ENCODE measurements around the gene TTC12.

Gene TTC12

GRCh38 chr11:113316256-113316655 is 1.9 kb downstream of the TTC12 start:
- no peak overlapping the region for H2AK5ac ChIP-seq (ENCODE audit: low read length, severe bottlenecking)
- DNase-seq: no peak
- no peak overlapping the region for H2AFZ ChIP-seq (ENCODE audit: low read depth, low read length)
- no peak overlapping the region for H4K8ac ChIP-seq (ENCODE audit: low read length)
- no peak overlapping the region for H3K27ac ChIP-seq (ENCODE audit: low read length, poor library complexity, severe bottlenecking)
- H3K27me3 ChIP-seq (ENCODE audit: control insufficient read depth in 1 of 2, insufficient read depth in 1 of 2, low read length in 2 of 2): no peaks in the 10 kb centered on the region
- H3K36me3 ChIP-seq (ENCODE audit: control insufficient read depth in 1 of 2, insufficient read depth in 2 of 2, low read depth in 1 of 2, low read length in 2 of 2): peaks cover 8 to 25% of the 10 kb centered on the region in 2 experiments
- peaks cover 6% of the 10 kb centered on the region for H3K4me1 ChIP-seq (ENCODE audit: control insufficient read depth, insufficient read depth, low read depth, low read length)
- no peak overlapping the region for H2BK5ac ChIP-seq (ENCODE audit: low read depth, low read length, poor library complexity, severe bottlenecking)
- no peaks in the 10 kb centered on the region for H3K9me3 ChIP-seq (ENCODE audit: control insufficient read depth, low read length)
- 100% methylated on average over 1 of the region's 1 CpG for WGBS
- H3K14ac ChIP-seq (ENCODE audit: low read length in 2 of 2): no peak overlapping the region
- H3K9ac ChIP-seq (ENCODE audit: low read length): no peak overlapping the region
- H3K4me3 ChIP-seq (ENCODE audit: insufficient read depth in 1 of 2, low read depth in 1 of 2, low read length in 2 of 2): no peak overlapping the region
- no peak overlapping the region for H3K4ac ChIP-seq (ENCODE audit: low read depth in 1 of 2, low read length in 2 of 2)
- no peak overlapping the region for H3K4me2 ChIP-seq (ENCODE audit: low read length, poor library complexity, severe bottlenecking)
- no peak overlapping the region for H3K23ac ChIP-seq (ENCODE audit: low read length in 2 of 2)
- H2BK15ac ChIP-seq (ENCODE audit: low read depth, poor library complexity, severe bottlenecking): no peak overlapping the region
- H2BK120ac ChIP-seq (ENCODE audit: low read depth, low read length): no peak overlapping the region
- H2BK12ac ChIP-seq (ENCODE audit: low read length in 2 of 2): no peak overlapping the region
- no peak overlapping the region for H3K18ac ChIP-seq (ENCODE audit: low read depth in 1 of 2, low read length in 2 of 2)
- H4K91ac ChIP-seq (ENCODE audit: low read length): no peak overlapping the region
- peaks cover 12% of the 10 kb centered on the region for H3K79me1 ChIP-seq (replicated peaks; ENCODE audit: low read length, poor library complexity, severe bottlenecking)

DNA sequence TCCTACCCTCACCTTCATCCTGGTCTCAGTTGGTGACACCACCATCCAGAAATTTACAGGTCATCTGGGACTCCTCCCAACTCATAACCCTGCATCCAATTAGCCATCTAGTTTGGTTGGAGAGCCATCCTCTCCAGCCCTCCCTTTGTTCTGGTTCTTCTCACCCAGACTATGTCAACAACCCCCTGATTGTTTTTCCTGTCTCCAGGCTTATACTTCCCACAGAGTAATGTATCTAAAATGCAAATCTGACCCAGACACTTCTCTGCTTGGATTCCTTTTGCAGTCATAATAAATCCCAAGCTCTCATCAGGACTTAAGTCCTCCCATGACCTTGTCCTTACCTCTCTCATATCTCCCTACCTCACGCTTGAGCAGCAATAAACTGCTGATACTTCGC is 3.0 kb downstream of the TTC12 start:
- Histone ChIP-seq H3K18ac (ENCODE audit: low read depth in 1 of 2, low read length in 2 of 2) (no peak overlapping the region), H2BK15ac (ENCODE audit: low read depth, poor library complexity, severe bottlenecking) (no peak overlapping the region), H3K4me1 (ENCODE audit: control insufficient read depth, insufficient read depth, low read depth, low read length) (peaks cover 3% of the 10 kb centered on the region), H3K27ac (ENCODE audit: low read length, poor library complexity, severe bottlenecking) (no peak overlapping the region), H2BK120ac (ENCODE audit: low read depth, low read length) (no peak overlapping the region), H3K23ac (ENCODE audit: low read length in 2 of 2) (no peak overlapping the region), H4K8ac (ENCODE audit: low read length) (no peak overlapping the region), H3K14ac (ENCODE audit: low read length in 2 of 2) (no peak overlapping the region), H2AK5ac (ENCODE audit: low read length, severe bottlenecking) (no peak overlapping the region), H3K79me1 (replicated peaks; ENCODE audit: low read length, poor library complexity, severe bottlenecking) (peaks cover 15% of the 10 kb centered on the region), H3K4me3 (ENCODE audit: insufficient read depth in 1 of 2, low read depth in 1 of 2, low read length in 2 of 2) (no peak overlapping the region), H2BK5ac (ENCODE audit: low read depth, low read length, poor library complexity, severe bottlenecking) (no peak overlapping the region), H2BK12ac (ENCODE audit: low read length in 2 of 2) (no peak overlapping the region), H2AFZ (ENCODE audit: low read depth, low read length) (no peak overlapping the region), H3K27me3 (ENCODE audit: control insufficient read depth in 1 of 2, insufficient read depth in 1 of 2, low read length in 2 of 2) (no peaks in the 10 kb centered on the region), H3K4me2 (ENCODE audit: low read length, poor library complexity, severe bottlenecking) (no peak overlapping the region), H3K36me3 (ENCODE audit: control insufficient read depth in 1 of 2, insufficient read depth in 2 of 2, low read depth in 1 of 2, low read length in 2 of 2) (peaks cover 8 to 25% of the 10 kb centered on the region in 2 experiments), H3K9me3 (ENCODE audit: control insufficient read depth, low read length) (no peaks in the 10 kb centered on the region), H4K91ac (ENCODE audit: low read length) (no peak overlapping the region), H3K9ac (ENCODE audit: low read length) (no peak overlapping the region), H3K4ac (ENCODE audit: low read depth in 1 of 2, low read length in 2 of 2) (no peak overlapping the region)
- WGBS: 89% methylated on average over 2 of the region's 2 CpGs
- no peak for DNase-seq

GRCh38 chr11:113319085-113319484 is 4.7 kb downstream of the TTC12 start:
- no peak overlapping the region for H3K14ac ChIP-seq (ENCODE audit: low read length in 2 of 2)

DNA sequence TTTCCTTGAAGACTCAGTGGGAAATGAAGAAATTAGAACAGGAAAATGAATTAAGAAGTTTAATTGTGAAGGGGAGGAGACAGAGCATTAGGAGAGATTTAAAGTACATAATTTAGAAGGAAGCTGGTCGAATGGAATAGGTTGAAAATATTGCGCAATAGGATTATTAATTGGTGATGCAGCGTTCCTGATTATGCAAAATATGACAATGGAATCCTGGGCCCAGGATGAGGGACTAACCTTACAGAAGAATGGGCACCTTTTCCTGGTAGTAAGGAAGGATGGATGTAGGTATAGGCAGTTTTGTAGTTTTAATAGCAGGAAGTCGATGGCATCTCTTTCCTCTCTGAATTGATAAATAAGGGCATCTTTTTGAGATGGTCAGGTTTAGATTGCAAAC is 7.8 kb downstream of the TTC12 start:
- no peak overlapping the region for H3K9ac ChIP-seq (ENCODE audit: low read length)
- 91% methylated on average over 4 of the region's 4 CpGs for WGBS
- peaks cover 8 to 47% of the 10 kb centered on the region in 2 experiments for H3K36me3 ChIP-seq (ENCODE audit: control insufficient read depth in 1 of 2, insufficient read depth in 2 of 2, low read depth in 1 of 2, low read length in 2 of 2)
- no peak overlapping the region for H3K18ac ChIP-seq (ENCODE audit: low read depth in 1 of 2, low read length in 2 of 2)
- H4K8ac ChIP-seq (ENCODE audit: low read length): no peak overlapping the region
- no peak overlapping the region for H2BK15ac ChIP-seq (ENCODE audit: low read depth, poor library complexity, severe bottlenecking)
- H3K4me2 ChIP-seq (ENCODE audit: low read length, poor library complexity, severe bottlenecking): no peak overlapping the region
- DNase-seq: no peak
- H4K91ac ChIP-seq (ENCODE audit: low read length): no peak overlapping the region
- H3K9me3 ChIP-seq (ENCODE audit: control insufficient read depth, low read length): no peaks in the 10 kb centered on the region
- H2BK5ac ChIP-seq (ENCODE audit: low read depth, low read length, poor library complexity, severe bottlenecking): no peak overlapping the region
- no peak overlapping the region for H3K23ac ChIP-seq (ENCODE audit: low read length in 2 of 2)
- H3K14ac ChIP-seq (ENCODE audit: low read length in 2 of 2): no peak overlapping the region
- no peaks in the 10 kb centered on the region for H3K4me1 ChIP-seq (ENCODE audit: control insufficient read depth, insufficient read depth, low read depth, low read length)
- H2AFZ ChIP-seq (ENCODE audit: low read depth, low read length): no peak overlapping the region
- H3K4me3 ChIP-seq (ENCODE audit: insufficient read depth in 1 of 2, low read depth in 1 of 2, low read length in 2 of 2): no peak overlapping the region
- peaks cover 9% of the 10 kb centered on the region for H3K79me1 ChIP-seq (replicated peaks; ENCODE audit: low read length, poor library complexity, severe bottlenecking)
- no peak overlapping the region for H2AK5ac ChIP-seq (ENCODE audit: low read length, severe bottlenecking)
- no peak overlapping the region for H3K27ac ChIP-seq (ENCODE audit: low read length, poor library complexity, severe bottlenecking)
- H2BK12ac ChIP-seq (ENCODE audit: low read length in 2 of 2): no peak overlapping the region
- no peaks in the 10 kb centered on the region for H3K27me3 ChIP-seq (ENCODE audit: control insufficient read depth in 1 of 2, insufficient read depth in 1 of 2, low read length in 2 of 2)
- no peak overlapping the region for H3K4ac ChIP-seq (ENCODE audit: low read depth in 1 of 2, low read length in 2 of 2)
- H2BK120ac ChIP-seq (ENCODE audit: low read depth, low read length): no peak overlapping the region

More at GRCh38 chr11:113319085-113319484, 4.7 kb downstream of the TTC12 start:
- H3K23ac ChIP-seq (ENCODE audit: low read length in 2 of 2): no peak overlapping the region
- no peaks in the 10 kb centered on the region for H3K9me3 ChIP-seq (ENCODE audit: control insufficient read depth, low read length)
- H3K4me1 ChIP-seq (ENCODE audit: control insufficient read depth, insufficient read depth, low read depth, low read length): peaks cover 1% of the 10 kb centered on the region
- no peak overlapping the region for H2AFZ ChIP-seq (ENCODE audit: low read depth, low read length)
- no peak overlapping the region for H3K4me2 ChIP-seq (ENCODE audit: low read length, poor library complexity, severe bottlenecking)
- H2BK15ac ChIP-seq (ENCODE audit: low read depth, poor library complexity, severe bottlenecking): no peak overlapping the region
- H4K91ac ChIP-seq (ENCODE audit: low read length): no peak overlapping the region
- WGBS: 97% methylated on average over 4 of the region's 4 CpGs
- no peak overlapping the region for H3K18ac ChIP-seq (ENCODE audit: low read depth in 1 of 2, low read length in 2 of 2)
- no peak overlapping the region for H3K4me3 ChIP-seq (ENCODE audit: insufficient read depth in 1 of 2, low read depth in 1 of 2, low read length in 2 of 2)
- H2BK5ac ChIP-seq (ENCODE audit: low read depth, low read length, poor library complexity, severe bottlenecking): no peak overlapping the region
- no peak for DNase-seq
- H3K79me1 ChIP-seq (replicated peaks; ENCODE audit: low read length, poor library complexity, severe bottlenecking): peaks cover 15% of the 10 kb centered on the region
- no peak overlapping the region for H3K9ac ChIP-seq (ENCODE audit: low read length)
- H4K8ac ChIP-seq (ENCODE audit: low read length): no peak overlapping the region
- no peaks in the 10 kb centered on the region for H3K27me3 ChIP-seq (ENCODE audit: control insufficient read depth in 1 of 2, insufficient read depth in 1 of 2, low read length in 2 of 2)
- H2AK5ac ChIP-seq (ENCODE audit: low read length, severe bottlenecking): no peak overlapping the region
- peaks cover 8 to 29% of the 10 kb centered on the region in 2 experiments for H3K36me3 ChIP-seq (ENCODE audit: control insufficient read depth in 1 of 2, insufficient read depth in 2 of 2, low read depth in 1 of 2, low read length in 2 of 2)
- H2BK12ac ChIP-seq (ENCODE audit: low read length in 2 of 2): no peak overlapping the region
- H3K4ac ChIP-seq (ENCODE audit: low read depth in 1 of 2, low read length in 2 of 2): no peak overlapping the region
- no peak overlapping the region for H2BK120ac ChIP-seq (ENCODE audit: low read depth, low read length)
- no peak overlapping the region for H3K27ac ChIP-seq (ENCODE audit: low read length, poor library complexity, severe bottlenecking)

All from mesenchymal stem cell (in vitro differentiated cells and primary cell).